NCI-H69 (cell line): ENCODE measurements around the gene TSEN15.
"Not testable (repeated sequence)": the region's sequence is repeated elsewhere in the genome, so short reads cannot be mapped to it uniquely, and the experiment has no call there.

Source experiments
- DNase-seq: peaks from one replicate; lab custom pipeline; 2025; lab: John Stamatoyannopoulos, UW

Gene TSEN15

DNA sequence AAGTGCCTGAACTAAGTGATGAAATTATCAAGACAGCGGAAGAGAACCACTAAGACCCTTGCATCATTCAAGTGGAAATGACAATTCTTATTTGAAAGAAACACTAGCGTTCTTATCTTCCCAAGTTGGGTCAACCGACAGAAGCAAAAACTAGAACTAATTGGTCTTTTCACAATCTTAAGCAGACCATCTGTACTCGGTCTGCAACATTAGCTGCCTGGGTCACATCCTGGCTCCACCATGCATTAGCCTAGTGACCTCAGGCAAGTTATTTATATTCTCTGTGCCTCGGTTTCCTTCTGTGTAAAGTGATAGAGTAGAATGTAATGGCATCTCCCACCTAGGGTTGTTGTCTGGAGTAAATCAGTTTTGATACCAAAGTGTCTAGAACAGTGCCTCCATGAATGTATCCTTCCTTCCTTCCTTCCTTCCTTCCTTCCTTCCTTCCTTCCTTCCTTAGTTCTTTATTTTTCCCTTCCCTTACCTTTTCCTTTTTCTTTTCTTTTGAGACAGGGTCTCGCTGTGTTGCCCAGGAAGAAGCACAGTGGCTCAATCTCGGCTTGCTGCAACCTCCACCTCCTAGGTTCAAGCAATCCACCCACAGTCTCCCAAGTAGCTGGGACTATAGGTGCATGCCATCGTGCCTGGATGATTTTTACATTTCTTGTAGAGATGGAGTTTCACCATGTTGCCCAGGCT is 20.0 kb upstream of the TSEN15 start:
- no peak for DNase-seq

DNA sequence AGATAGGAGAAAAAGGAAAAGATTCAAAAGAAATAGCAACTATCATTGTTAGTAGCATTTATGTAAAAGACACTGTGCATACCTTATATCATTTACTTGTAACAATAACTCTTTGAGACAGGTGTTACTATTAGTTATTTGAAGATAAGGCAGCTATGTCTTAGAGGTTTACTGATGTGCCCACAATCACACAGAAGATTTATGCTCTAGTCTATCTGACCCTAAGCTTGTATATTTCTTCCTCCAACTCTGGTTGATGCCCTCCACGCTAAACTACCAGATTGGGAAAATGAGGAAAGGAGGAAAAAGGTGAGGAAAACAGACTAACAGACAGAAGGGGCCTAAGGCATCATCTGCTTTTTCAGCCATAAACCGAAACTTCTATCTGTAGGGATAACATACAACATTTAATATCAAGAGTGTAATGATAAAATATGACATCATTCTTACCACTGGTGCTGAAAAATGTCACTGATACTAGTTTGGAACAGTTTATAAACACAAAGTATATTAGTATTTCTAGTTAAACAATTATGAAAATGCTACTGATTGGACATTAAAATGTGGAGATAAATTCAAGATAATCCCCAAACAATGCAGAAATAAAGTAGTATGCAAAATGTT is 19.1 kb upstream of the TSEN15 start:
- no peak for DNase-seq

DNA sequence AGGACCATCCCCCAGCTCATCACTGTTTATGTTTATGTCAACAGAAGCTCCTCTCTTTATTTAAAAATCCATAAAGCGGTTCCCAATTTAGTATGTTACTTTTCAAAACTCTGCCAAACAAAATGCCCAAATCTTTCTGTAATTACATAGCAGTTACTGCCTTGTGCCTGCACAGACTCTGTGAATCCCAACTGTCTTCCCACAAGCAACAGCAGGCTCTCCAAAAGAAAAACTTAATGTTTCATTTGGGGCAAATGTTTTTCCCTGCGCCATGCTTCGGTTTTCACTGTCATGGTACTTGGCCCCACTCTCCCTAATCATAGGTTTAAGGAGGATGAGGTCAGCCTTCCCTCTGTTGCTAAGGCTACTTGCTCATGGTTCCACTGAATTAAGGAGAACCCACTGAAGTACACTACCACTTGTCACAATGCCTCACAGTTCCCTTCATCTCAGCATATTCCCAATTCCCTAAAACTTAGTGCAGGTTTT is 18.6 kb upstream of the TSEN15 start:
- peak; percentile 70 for DNase-seq

DNA sequence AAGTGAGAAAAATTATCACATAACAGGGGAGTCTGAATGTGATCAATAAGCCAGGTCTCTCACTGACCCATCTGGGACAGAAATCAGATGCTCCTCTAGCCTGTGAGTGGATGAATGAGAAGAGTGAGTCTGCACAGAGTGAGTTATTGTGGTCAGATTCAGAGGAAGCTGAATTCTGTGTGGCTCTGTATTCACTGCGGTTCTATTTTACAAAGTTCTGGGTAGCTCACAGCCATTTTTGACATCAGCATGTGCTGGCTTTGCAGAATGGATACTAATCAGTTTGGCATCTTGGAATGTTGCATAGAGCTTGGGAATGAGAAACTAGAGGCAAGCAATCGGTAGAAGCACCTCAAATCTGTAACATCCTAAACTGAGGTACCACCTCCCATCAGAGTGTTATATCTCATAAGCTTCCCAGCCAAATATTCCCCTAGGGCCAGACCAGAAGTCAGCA is 17.8 kb upstream of the TSEN15 start:
- no peak for DNase-seq

DNA sequence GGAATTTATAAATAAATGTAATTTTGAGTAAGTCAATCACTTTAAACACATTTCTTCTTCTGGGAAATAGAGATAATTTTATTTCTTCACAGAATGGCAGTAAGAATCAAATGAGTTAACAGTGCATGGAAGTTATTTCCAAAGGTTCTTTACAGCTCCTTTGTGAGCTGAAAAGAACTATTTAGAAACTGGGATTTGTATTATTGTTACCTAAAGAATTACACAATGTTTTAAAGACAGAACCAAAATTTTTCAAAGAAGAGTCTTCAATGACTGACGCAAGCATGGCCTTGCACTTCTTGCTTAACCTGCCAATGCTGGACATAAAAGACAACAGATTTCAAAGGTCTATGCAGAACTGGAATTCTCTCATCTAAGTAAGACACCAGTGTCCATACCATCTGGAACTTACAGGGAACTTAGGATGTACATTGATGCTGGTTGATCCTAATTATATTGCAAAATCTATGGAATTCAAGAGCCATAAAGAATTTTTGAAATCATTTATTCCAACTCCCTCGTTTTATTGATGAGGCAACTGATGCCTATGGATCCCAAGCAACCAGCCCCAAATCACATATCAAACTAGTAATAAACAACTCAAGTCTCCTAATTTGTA is 16.7 kb upstream of the TSEN15 start:
- DNase-seq: no peak

DNA sequence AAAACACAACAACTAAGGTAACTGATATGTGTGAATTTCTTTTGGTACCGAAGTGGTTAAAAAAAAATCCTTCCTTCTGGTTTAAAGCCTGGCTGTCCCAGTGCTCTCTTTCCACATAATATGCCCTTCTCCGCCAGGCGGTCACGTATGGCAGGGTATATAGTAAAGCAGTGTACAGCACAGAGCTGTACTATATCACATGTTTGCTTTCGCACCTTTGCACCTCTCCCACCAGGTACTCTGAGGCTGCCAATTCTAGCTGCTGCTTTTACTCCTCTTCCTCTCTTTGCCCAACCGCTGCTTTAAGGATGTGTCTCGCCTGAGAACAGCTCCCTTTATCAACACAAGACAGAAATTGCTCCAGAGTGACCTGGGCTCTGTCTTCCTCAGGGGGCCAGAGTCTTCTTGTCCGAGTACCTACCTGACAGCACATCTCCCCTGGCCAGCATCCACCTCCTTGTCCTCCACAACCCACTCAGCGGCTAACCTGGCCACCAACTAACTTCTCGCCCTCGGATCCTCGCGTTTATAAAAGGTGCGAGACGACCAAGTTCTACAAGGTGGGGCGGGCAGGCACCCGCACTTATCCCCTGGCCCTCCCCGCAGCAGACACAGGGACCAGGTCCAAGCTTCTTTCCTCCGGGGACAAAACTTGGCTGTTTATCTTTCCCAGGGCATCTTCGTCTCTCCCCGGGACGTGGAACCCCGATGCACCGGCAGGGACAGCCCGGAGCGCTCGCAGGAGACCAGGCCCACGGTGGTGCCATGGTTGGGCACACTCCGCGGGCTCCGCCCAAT is 15.6 kb upstream of the TSEN15 start:
- DNase-seq: peak; percentile 79

DNA sequence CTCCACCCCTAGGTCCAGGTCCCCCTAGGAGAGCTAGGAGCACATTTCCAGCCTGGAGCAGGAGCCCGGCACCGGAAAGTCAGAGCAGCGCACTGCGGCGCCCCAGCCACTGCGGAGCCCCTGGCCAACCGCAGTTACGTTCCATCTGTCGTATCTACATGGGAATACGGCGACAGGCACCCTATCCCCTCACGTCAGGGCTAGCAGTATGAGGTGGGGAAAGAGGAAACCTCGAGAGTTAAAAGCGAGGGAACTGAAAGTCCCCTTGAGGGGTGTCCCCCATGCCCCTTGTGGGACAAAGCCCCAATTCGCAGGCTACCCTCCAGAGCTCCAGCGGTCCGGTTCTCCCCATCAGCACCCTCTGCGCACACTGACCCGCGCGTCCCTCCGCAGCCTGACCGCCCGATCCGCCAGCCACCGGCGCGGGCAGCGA is 15.0 kb upstream of the TSEN15 start:
- DNase-seq: peak; percentile 88

DNA sequence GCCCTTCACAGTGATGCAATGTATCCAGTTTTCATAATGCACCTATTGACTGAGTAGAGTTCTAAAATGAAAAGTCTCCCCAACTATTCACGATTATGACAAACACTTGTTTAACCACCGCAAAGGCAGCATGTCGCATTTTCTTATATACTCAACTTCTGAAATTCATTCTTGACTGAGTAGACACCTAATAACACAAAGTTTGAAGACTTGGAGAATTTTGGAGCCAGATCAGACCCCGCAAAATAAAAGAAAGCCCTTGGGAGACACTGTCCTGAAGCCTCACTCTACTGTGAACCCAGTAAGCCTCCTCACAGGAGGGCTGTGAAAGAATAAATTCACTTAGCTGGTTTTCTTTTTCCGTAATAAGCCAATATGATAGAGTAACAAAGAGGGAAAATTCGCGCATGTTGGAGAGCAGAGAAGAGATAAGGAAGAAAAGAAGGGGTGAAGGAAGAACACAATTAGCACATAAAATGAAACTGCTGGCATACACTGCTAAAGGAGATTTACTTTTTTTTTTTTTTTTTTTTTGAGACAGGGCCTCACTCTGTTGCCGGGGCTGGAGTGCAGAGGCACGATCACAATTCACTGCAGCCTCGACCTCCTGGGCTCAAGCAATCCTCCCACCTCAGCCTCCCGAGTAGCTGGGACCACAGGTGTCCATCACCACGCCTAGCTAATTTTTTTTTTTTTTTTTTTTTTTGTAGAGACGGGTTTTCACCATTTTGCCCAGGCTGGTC is 13.5 kb upstream of the TSEN15 start:
- no peak for DNase-seq

DNA sequence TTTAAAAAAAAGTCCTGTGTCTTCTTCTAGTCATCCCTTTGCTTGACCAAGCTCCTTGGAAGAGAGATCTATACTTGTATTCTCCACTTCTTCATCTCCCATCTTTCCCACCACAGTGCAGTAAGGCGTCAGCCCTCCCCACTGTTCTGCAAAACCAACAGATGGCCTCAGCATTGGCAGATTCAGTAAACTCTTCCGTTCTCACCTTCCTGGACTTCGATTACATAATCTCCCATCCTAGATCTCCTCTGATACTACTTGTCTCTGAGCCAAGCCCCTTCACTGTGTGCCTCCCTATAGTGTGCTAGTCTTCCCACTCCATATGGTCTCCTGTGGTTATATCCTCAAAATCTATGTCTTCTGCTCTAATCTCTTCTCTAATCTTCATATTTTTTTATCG is 12.4 kb upstream of the TSEN15 start:
- DNase-seq: peak; percentile 32

DNA sequence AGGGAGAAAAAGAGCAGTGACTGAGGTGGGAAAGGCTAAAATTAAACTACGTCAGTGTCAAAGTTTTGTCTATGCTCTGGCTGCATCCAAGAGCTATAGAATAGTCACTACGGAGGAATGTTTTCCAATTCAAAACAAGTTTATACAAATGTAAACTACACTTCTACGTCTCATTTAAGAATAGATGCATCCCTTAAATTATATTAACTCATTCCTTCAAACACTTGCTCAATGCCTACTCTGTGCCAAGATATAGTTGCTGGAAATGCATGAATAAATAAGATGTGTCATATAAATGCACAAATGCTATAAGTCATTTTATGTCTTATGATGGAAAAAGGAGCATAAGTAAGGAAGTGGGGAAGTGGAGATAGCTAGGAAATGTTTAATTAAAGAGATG is 9.8 kb upstream of the TSEN15 start:
- DNase-seq: no peak

DNA sequence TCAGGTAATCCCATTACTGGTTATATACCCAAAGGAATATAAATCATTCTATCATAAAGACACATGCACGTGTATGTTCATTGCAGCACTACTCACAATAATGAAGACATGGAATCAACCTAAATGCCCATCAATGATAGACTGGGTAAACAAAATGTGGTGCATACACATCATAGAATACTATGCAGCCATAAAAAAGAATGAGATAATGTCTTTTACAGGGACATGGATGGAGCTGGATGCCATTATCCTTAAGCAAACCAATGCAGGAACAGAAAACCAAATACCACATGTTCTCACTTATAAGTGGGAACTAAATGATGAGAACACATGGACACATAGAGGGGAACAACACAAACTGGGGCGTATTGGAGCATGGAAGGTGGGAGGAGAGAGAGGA is 8.2 kb upstream of the TSEN15 start:
- not testable (repeated sequence) for DNase-seq

DNA sequence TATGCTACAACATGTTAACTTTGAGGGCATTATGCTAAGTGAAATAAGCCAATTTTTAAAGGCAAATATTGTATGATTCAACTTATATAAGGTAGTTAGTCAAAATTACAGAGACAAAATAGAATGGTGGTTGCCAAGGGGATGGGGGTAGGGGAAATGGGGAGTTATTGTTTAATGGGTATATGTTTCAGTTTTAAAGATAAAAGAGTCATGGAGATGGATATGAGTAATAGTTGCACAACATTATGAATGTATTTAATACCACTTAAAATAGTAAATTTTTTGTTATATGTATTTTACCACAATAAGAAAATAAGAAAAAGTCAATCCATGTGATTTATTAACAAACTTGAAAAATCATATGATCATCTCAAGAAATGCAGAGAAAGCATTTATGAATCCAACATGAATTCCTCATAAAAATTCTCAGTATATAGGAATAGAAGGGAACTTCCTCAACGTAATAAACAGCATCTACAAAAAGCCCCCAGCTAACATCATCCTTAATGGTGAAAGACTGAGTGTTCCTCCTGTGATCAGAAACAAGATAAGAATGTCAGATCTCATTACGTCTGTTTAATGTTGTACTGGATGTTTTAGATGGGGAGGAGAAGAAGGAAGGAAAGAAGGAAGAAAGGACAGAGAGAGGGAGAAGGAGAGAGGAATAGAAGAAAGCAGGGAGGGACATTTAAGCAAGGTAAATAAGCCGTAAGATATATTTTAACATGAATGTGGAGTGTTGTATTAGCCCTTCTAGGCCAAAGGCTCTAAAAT is 6.7 kb upstream of the TSEN15 start:
- no peak for DNase-seq

DNA sequence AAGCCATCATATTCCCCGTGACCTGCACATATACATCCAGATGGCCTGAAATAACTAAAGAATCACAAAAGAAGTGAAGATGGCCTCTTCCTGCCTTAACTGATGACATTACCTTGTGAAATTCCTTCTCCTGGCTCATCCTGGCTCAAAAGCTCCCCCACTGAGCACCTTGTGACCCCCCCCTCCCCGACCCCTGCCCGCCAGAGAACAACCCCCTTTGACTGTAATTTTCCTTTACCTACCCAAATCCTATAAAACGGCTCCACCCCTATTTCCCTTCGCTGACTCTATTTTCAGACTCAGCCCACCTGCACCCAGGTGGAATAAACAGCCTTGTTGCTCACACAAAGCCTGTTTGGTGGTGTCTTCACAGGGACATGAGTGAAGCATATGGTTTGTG is 4.0 kb upstream of the TSEN15 start:
- not testable (repeated sequence) for DNase-seq

DNA sequence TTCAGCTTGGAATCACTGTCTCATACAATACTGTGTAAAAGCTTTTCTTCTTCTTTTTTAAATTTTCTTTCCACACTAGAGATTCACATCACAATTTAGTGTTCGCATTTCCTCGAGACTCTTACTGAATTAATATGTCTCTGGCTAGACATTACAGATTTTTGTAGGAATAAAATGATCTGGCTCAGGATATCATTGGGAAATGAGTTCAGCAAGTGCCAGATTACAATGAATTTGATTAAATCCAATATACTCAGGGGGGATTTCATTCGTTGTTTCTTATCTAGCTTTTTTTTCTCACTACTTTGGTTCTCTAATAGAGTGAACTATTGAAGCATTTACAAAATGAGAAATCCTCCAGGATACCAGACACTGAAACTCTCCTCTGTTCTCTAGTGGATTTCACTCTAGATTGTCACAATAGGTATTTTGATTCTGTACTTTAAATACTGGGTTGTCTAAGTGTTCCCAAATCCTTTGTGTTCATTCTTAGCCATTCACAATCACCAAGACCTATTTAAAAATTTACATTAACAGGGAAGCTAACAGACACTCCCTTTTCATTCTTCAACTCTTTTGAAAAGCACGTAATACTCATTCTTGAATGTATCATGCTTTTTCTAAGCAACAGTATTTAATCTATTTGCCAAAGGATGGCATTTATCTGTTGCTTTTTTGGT is 2.8 kb upstream of the TSEN15 start:
- DNase-seq: no peak

DNA sequence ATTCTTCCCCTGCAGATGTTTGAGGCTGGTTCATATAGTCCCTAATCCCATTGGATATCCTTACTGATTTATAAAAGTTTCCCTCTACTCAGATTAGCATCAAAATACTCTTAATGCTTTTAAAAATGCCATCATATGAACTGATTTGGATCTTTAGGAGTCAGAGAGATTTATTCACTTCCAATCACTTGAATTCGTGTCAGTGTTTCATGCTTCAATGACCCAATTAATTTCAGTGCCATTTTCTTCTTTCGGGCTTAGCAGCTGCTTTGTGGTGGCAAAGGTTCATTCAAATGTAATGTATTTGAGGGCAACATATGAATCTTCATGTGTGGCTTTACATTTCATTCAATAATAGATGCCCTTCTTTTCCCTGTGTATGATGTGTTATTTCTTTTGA is 2.2 kb upstream of the TSEN15 start:
- no peak for DNase-seq

DNA sequence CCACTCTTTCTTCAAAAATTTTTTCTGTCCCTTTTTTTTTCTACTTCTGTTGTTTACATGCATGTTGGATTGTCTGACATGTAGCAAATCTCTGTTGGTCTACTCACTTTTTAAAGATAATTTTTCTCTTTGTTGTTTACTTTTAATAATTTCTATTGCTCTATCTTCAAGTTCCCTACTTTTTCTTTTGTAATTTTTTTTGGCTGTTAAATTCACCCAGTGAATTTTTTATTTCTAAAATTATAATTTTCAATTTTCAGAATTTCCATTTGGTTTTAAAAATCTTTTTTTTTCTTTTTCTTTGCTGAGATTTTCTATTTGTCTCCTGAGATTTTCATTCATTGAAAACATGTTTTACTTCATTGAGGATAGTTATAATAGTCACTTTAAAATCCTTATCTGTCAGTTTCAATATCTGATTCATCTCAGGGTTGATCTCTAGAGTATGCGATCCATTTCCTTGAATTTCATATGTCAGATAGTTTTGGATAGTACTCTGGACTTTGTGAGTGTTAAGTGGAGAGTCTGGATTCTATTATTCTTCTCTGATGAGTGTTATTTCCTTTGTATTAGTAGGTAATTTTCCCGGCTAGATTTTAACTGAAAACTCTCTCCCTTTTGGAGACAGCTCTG is 1.6 kb upstream of the TSEN15 start:
- DNase-seq: no peak

DNA sequence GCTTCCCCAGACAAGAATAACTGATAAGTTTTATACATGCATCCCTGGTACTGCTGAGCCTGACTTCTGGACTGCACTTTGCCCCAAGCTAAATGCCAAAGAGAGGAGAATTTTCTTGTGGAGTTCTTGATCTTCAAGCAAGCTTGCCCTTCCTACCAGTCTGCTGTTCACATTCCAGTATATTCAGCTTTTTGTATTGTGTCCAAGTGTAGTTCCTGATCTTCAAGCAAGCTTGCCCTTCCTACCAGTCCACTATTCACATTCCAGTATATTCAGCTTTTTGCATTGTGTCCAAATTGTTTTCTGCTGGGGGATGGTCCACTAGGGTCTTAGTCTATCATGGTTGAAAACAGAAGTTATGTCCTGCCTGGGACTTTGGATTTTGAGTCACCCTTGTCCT is 894 bp upstream of the TSEN15 start:
- no peak for DNase-seq

DNA sequence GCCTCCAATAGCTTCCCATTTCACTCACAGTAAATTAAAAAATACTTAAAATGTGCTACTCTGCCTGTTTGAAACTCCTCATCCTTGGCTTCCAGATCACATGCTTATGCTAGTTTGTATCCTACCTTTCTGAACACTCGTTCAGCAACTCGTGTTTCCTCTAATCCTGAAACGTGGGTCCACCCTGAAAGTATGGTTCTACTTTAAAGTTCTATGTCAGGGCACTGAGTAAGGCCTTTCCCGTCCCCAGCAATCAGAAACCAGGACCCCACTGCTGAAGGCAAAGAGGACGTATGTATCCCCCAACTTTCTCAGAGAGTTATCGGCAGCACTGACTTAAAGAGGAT is 419 bp upstream of the TSEN15 start:
- no peak for DNase-seq

DNA sequence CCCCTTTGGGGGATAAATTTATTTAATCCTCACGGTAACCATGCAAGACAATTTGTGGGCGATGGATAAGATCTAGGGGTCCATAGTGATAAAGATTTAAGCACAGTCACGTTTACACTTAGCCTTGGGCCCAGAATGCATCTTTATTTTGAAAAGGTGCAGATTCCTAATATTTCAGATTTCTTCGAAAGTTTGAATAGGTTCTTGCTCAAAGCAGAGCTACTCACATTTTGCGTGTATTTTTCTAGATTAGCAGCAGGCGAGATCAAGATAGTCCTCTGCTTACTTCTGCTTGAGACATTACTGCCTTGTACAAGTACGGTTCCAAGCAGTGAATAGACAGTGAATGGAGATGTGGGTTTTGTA is 647 bp downstream of the TSEN15 start:
- peak; percentile 50 for DNase-seq

DNA sequence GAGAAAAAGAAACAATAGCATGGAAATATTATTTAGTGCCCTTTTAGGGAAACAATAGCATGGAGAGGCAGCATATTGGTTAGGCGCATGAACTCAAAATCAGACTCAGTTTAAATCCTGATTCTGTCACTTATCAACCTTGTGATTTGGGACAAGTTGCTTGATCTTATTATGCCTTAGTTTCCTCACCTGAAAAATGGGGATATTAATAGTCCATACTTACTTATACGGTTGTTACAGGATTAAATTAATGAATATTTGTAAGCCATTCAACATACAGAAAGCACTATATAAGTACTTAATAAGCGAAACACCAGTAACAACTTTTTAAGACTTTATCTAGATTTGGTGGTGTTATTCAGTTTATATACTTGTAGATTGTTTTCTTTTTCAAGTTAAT is 1.2 kb downstream of the TSEN15 start:
- no peak for DNase-seq
